NCI-H1048 (cell line): Measurements from ENCODE around the gene CDH12.
"Not testable (repeated sequence)": the region's sequence is repeated elsewhere in the genome, so short reads cannot be mapped to it uniquely, and the experiment has no call there.

ENCODE experiments used
- DNase-seq: peaks from one replicate; lab custom pipeline; 2025; lab: John Stamatoyannopoulos, UW

The CDH12 gene

DNA sequence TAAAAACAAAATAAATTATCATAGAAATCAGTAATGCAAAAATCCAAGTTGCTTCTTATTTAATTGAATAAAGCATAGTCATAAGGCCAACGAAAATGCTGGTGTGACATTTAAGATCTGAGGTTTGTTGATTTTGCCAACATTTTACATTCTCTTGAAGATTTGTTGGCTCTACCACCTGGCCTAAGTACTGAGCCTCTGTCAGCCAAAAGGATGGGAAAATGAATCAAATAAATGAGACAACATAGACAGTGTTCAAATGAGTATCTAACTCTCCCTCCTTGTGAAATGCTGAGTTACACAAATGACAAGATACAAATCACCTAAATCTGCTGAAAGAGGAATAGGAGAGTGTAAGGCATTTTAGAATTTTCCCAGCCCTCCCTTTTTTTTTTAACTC, 575.0 kb downstream of the CDH12 start:
- DNase-seq, result no peak

DNA sequence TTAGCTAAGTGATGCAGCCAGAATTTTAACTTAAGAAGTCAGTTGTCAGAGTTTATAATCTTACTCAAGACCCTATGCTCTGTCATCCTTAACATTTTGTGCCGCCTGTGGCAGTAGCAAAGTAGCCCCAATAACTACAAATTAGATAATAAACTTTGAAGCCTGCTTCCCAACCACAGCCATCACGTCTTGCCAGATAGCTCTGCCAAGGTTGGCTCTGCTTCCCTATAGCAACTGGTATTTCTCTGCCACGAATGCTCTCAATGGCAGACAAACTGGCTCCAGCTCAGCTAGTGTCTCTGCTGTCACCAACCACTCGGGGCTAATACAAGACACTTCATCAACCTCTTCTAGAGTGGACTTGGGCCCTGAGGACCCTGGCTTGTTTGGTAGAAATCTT, 576.1 kb downstream of the CDH12 start:
- no peak for DNase-seq

DNA sequence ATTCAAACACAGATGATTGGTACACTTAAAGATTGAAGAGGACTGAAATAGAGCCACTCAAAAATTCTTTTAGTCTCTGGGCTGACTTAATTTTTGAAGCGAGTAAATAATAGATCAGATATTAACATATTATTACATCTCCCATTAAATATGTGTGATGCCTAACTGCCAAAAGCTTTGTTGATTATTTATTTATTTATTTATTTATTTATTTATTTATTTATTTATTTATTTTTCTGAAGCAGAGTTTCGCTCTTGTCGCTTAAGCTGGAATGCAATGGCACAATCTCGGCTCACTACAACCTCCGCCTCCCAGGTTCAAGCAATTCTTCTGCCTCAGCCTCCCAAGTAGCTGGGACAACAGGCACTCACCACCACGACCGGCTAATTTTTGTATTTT, 587.3 kb downstream of the CDH12 start:
- DNase-seq, result not testable (repeated sequence)

DNA sequence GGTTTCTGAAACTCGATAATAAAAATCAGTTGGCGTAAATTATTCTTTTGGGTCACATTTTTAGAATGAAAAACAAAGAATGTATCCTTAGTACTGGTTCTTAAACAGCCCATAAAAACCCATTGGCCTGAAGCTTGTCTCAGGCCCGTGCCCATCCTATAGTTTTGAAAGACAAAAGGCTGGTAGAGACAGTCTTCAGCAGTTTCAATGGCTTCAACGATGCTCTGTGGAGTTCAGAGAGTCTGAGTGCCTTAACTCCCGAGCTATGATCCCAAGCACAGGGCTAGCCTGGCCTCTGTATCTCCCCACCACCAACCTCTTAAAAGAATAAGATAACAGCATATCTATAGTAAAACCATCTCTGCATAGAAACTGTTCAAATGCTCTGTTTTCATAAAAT, 595.0 kb downstream of the CDH12 start:
- DNase-seq, result no peak

DNA sequence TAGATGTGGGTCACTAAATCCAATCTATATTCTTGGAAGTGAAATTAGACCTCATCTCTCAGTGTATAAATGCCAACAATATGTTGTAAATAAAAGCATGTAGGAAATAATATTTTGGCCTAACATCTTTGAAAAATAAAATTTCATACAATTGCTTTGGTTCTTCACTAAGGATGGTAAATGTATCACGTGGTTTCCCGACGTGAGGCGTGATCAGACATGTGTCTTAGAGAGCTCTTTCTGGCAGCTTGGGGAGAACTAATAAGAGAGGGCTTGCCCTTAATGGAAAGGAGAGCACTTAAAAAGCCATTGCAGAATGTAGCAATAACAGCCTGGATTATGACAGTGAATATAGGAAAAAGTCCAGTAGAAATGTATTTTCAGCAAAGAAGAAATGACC, 602.6 kb downstream of the CDH12 start:
- DNase-seq, result no peak

DNA sequence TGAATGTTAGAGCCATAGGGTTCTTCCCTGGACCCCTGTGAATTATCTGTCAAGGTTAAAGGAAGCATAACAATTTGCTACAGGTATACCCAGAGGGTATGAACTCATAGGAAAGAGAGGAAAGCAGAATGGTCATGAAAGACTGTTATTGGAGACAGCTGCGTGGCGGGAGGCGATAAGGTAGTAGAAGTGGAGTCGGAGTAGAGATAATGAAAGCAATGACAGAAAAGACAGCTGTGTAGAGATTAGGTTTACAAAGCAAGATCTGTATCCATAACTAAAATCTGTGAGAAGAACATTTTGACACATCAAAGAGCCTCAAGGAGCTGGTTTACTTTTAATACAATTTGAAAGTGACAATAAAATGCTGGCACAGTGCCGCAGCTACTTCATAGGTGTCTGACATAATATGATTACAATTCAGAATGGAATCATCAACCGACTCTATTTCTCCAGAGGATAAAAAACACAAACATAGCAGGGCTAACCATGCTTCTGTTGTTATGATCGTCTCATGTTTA, 603.9 kb downstream of the CDH12 start:
- no peak for DNase-seq

DNA sequence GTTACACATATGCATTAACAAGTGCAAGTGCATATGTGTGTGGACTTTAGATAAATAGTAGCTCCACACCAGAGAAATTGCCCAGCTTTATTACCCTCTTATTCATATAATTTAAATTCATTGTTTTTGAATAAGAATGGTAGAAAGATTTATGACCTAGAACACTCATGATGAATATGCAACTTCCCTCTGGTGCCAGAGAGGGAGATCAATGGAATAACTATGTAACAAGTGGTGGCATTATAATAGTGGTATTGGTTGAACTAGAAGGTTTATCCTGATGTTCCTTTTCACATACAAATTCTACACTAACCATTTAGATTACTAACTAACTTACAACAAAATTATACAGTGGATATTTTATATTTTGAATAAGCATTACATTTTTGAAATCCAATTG, 607.4 kb downstream of the CDH12 start:
- DNase-seq, result no peak

DNA sequence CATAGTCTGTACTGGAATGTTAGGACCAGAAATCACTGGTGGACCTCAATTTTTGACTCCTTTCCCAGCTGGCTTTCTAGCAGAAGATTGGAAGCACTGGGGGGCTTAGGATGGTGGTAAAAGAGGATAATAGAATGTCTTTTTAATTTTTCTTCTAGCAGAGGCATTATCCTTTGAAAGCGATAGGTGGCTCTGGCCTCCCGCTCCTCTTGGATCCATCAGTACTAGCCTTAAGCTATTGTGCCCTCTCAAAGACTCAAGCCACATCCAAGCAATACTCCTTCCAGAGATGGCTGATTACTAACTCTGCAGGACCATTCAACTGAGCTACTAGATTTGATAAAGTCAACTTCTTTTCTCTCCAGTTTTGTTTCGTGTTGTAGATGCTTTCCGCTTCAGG, 610.6 kb downstream of the CDH12 start:
- DNase-seq, result no peak

DNA sequence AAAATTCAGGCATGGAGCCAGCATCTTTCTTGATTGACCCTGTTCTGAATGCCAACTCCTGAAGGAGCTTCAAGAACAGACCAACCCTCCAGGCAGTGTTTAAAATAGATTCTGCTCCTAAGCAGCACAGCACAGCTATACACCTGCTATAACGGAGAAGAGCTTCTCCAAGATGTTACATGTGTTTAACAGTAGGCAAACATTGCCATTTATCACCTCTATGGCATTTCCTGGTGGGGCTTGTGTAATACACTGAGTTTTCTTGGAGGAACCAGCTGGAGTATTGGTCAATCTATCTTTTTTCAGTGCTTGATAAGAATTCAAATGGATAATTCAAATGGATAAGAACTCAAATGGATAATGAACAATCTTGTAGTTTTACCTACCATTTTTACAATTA, 615.1 kb downstream of the CDH12 start:
- DNase-seq, result no peak

DNA sequence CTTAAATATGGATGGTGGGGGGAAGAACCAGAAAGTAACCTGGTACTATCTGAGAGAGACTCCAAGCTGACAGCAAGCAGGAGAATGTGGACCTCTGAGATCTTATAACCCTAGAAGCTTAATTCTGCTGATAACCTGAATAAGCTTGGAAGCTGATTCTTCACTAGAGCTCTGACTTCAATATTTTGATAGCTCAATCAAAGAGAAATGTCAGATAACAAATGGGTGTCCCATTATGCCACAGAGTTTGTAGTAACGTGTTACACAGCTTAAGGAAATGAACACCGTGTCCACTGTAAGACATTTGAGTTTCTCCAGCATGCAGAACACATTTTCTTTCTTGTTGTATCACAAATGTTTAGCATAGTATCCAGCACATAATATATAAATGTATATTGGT, 626.7 kb downstream of the CDH12 start:
- no peak for DNase-seq

DNA sequence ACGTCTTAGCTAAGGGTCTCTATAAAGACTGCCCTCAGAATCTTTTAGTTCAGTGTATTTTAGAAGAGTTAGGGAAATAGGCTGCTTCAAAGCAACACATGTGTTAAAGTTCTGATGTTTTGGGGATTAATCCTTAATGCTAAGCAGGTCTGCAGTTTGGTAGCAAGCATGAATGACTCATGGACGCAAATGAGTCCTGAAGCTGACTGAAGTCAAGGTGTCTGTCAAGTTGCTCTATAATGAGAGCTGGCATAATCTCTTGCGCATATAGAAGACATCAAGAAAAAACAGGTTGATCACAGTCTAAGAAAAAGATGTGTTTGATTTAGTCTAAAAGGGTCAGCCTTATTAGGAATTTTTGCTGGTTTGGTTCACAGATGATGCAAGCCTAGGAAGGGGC, 630.1 kb downstream of the CDH12 start:
- DNase-seq, result no peak

DNA sequence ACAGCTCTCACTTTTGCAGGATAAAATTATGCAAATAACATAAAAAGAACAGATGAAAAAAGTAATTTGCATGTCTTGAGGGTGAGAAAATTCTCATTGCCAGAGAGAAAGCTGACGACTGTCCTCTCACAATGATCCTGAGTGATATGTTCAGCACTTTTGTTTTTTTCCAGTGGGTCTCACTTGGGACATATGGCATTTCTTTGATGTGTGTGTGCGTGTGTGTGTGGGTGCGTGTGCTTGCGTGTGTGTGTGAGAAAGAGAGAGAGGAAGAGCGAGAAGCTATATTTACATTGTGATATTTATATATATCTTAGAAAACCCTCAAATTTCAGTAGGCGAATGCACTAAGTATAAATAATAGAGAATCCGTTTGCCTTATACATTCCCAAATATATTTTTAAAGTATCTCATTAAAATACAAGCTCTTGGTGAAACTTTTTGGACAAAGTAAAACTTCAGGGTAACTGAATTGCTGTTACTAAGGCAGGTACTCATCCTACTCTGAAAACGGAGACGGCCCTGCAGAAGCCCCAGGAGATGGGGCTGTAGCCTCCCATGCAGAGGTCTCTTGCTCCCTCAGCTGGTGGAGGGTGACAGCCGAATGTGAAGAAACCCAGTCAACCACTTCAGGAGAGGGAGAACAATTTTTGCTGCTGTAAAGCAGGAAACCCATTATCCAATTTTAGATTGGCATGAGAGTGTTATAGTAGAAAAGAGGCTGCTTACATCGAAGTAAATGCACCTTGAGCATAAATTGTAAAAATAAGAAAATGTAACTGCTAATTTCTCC, 639.2 kb downstream of the CDH12 start:
- not testable (repeated sequence) for DNase-seq

DNA sequence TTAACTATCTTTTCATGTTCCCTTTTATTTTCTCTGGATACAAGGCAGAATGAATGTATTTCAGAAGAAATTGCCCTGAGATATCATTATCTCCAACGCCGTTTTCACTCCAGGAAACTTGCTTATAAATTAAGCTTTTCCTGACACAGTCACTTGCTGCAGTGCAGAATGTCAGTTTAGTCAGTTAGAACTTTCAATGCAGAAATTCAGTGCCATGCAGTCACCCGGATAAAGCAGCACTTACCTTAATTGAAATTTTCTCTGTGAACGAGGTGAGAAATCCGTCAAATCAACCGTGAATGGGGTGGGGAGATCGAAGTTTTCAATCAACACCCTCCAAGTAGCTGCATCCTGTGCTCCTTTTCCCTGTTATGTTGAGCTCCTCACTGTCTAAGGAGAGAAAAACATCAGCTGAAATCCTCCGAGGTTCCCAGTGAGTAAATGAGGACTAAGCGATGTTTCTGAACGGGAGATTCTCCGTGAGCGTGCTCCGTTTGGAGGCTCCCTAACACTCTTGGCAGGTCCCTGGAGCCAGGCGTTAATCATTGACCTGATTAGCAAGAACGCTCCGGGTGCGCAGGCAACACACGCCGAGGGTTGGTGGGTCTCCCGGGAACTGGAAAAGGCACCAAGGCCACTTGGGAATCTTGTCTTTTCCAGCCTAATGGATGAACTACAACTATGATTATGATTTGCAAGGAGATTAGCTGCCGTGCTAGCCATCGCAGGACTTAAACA, 640.7 kb downstream of the CDH12 start:
- not testable (repeated sequence) for DNase-seq

DNA sequence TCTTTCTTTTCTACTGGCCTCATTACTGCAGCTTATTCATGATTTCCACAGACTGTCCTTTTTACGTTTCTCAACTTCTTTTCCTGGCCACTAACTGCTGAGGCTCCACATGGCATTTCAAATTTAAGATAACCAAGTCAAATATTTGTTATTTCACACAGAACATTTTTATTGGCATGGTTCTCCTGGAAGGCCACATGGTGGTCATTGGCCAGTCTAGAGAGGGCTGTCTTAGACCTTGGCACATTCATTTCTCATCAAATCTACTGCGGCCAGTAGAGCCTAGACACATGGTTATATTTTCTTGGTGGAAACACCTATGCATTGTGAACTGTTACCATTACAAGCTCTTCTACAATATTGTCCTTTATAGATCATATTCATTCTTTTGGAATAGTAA, 644.7 kb downstream of the CDH12 start:
- DNase-seq, result not testable (repeated sequence)

DNA sequence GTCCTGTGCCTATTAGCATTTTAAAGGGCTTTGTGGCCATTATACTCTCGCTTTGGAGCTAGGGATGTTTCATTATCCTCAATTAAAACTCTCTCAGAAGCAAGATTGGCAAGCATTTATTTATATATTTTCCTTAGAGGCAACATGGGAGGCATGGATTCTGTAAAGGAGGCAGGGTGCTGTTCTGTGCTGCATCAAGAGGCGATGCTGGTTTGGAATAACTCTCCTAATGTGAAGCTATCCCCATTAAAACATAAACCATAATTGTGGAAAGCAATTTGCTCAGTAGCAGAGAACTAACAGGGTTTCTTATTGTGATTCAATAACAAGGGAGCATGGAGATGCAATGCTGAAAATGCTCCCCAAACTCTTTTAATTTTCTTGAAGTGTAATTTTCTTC, 664.5 kb downstream of the CDH12 start:
- not testable (repeated sequence) for DNase-seq

DNA sequence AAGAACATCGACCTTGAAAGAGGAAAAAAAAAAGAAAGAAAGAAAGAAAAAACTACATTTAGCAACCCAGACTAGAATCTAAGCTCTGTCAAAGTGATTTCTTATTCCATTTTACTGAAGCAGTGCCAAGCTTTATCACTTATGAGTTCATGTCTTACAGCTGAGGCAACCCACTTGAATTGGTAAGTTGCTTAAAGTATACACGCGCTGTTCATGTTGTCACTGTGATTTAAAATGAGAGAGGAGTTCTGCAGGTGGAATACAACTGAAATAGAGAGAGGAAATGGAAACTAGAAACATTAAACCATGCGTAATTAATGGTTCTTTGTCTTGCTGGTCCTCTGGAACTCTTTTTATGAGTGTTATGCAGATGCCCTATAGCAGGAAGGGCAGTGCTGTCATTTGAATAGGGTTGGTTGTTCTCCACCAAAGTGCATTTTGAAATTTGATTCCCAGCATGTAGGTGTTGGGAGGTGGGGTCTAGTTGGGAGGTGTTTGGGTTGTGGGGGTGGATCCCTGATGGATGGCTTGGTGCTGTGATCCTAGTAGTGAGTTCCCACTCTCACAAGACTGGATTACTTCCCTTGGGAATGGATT, 665.4 kb downstream of the CDH12 start:
- DNase-seq, result not testable (repeated sequence)

DNA sequence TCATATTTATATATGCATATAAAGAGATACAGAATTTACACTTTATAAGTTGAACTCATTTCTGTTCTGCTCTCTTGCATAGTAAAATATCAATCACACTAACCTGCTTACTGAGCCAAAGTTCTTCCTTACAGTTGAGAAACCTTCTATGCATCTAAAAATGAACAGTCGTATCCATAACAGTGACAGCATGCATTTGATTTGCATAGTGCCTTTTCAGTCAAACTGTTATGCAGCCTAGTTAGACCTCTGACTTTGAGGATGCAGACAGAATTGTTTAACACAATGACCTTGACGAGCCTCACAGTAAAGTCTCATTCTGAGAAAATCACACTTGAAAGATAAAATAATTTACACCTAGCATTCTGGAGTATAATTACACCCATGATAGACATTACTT, 683.9 kb downstream of the CDH12 start:
- not testable (repeated sequence) for DNase-seq

DNA sequence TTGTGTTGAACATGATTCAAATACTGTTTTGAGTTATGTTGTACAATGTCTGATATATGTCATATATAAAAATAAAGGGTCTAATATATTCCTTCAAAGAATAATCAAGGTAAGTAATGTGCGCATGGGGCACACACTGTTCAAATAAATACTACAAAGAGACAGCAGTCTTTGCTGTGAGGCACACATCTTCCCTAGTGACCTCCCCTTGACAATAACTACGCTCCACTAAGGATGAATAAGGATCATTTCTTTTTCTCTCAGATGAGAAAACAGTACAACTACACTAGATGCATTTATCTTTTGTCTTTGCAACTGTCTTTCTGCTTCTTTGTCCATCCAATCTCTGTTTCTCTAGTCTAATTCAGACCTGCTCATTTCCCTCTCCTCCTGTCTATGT, 684.4 kb downstream of the CDH12 start:
- not testable (repeated sequence) for DNase-seq

DNA sequence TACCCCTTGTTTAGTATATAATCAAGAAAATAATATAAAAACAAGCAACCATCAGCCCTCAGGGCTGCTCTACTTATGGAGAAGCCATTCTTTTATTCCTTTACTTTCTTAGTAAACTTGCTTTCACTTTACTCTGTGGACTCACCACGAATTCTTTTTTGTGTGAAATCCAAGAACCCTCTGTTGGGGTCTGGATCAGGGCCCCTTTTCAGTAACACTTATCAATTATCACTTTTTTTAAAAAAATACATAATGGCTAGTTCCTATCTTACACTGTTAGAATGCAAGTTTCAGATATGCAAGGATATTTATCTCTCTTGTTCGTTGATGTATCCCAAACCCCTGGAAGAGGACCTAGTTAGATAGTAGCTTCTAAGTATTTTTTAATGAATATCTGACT, 687.2 kb downstream of the CDH12 start:
- not testable (repeated sequence) for DNase-seq

DNA sequence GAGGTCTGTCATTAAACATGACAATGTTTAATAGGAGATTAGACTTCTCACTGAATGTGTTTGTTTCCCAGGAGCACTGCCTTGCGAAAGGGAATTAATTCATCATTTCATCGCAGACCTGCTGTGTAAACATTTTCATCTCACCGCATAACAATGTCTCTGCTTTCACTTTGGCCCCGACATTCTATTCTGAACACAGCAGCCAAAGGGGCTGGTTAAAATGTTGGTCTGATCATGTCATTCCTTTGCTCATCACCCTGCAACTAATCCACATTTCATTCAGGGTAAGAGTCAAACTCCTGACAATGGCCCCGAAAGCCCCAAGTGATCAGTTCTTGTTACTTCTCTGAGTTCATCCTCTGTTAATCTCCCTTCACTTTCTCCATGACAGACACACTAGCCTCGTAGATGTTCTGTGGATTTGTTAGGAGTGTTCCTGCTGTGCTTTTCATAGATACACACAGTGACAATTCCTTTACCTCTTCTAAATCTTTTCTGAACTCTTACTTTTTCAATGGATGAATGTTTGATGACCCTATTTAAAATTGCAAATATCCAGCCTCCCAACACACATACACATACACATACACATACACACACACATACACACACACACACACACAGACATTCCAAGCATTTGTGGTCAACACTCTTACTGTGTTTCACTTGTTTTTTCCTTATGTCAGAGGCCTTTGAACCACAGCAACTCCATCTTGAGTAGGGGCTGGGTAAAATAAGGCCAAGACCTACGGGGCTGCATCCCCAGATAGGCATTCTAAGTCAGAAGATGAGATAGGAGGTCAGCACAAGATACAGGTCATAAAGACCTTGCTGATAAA, 688.0 kb downstream of the CDH12 start:
- DNase-seq, result not testable (repeated sequence)

DNA sequence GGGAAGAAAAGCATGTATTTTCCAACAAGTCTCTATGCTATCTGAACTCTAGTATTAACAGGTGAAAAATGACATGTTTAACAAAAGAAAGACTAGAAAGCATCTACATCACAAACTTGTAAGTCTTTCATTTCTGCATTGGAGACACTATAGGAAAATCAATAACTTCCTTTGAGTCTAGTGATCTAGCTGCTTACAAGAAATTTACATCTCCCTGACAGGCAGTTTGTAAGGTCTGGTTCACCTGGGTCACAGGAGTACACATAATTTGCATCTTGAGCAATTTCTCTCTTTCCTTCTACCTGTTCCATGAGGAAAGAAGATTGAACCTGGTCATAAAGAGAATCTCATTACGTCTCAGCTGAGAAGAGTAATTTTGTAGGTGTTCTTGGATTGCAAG, 696.2 kb downstream of the CDH12 start:
- not testable (repeated sequence) for DNase-seq

DNA sequence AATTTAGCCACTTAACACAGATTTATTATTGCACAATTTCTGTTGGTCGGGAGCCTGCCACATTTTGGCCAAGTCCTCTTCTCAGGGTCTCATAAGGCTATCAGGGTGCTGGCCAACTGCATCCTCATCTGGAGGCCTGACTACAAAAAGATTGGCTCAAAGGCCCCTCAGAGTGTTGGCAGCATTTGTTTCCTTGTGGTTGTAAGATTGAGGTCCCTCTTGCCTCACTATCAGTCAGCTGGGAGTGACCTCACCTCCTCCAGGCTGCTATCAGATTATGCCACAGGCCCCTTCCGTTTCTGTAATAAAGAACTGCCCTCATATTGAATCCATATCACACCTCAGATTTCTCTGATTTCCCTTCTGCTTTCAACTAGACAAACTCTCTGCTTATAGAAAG, 698.4 kb downstream of the CDH12 start:
- not testable (repeated sequence) for DNase-seq
